SU-DHL-6 (cell line): ENCODE measurements around the gene PHGDH.

ENCODE experiments used
- H2AFZ ChIP-seq: fragments of 200-600 bp; sonication (generic); 2 replicates; pipeline ENCODE4 v1.6.1; 2014; ENCODE audit warnings: low read depth, mild to moderate bottlenecking, moderate library complexity, mixed read lengths, antibody characterized with exemption, low read length; ENCODE audit not compliant: severe bottlenecking
- H3F3A ChIP-seq: fragments of 200-600 bp; shearing (Covaris generic); 2 replicates; pipeline ENCODE4 v1.6.0; 2016; ENCODE audit warnings: antibody characterized with exemption, mild to moderate bottlenecking; ENCODE audit not compliant: insufficient read depth
- H3K27ac ChIP-seq: fragments of 200-600 bp; sonication (generic); 2 replicates; pipeline ENCODE4 v1.5.1; 2016; ENCODE audit warnings: low read depth, mild to moderate bottlenecking, low read length, moderate library complexity, mixed read lengths
- H3K27me3 ChIP-seq: fragments of 200-600 bp; sonication (generic), shearing (Covaris generic); 2 replicates; pipeline ENCODE4 v1.6.0; 2014; ENCODE audit warnings: mild to moderate bottlenecking, low read length
- H3K36me3 ChIP-seq: fragments of 200-600 bp; sonication (generic); 2 replicates; pipeline ENCODE4 v1.6.1; 2014; ENCODE audit warnings: mild to moderate bottlenecking, low read length, mixed read lengths
- H3K4me2 ChIP-seq: fragments of 300-600, 200-600 bp; shearing (Covaris generic), sonication (generic); 2 replicates; pipeline ENCODE4 v1.6.0; 2014; ENCODE audit warnings: low read length, low read depth, mild to moderate bottlenecking; ENCODE audit not compliant: poor library complexity, severe bottlenecking
- H3K4me3 ChIP-seq: fragments of 200-600 bp; sonication (generic); 2 replicates; pipeline ENCODE4 v1.5.1; 2014; ENCODE audit warnings: antibody characterized with exemption, low read length, mild to moderate bottlenecking, mixed read lengths; ENCODE audit not compliant: insufficient read depth, poor library complexity, severe bottlenecking
- H3K79me2 ChIP-seq: fragments of 200-600 bp; sonication (generic); 2 replicates; pipeline ENCODE4 v1.6.1; 2014; ENCODE audit warnings: mild to moderate bottlenecking, low read length, moderate library complexity; ENCODE audit not compliant: insufficient read depth
- H3K9ac ChIP-seq: fragments of 200-600 bp; sonication (generic); 2 replicates; pipeline ENCODE4 v1.7.0; 2014; ENCODE audit warnings: mild to moderate bottlenecking, low read length
- H3K9me2 ChIP-seq: fragments of 200-600 bp; sonication (generic); replicated peaks from 2 replicates; pipeline ENCODE4 v1.6.1; 2014; ENCODE audit warnings: low read length; ENCODE audit not compliant: insufficient read depth
- H3K9me3 ChIP-seq: fragments of 200-600 bp; sonication (generic); 2 replicates; pipeline ENCODE4 v1.6.1; 2014; ENCODE audit warnings: low read length, mixed read lengths; ENCODE audit not compliant: insufficient read depth
- H4K20me1 ChIP-seq: fragments of 200-600 bp; sonication (generic); 2 replicates; pipeline ENCODE4 v1.6.1; 2014; ENCODE audit warnings: low read depth, mild to moderate bottlenecking, antibody characterized with exemption, low read length, moderate library complexity, mixed read lengths
- CTCF ChIP-seq: fragments of 200-600 bp; sonication (generic); IDR thresholded peaks from one replicate; pipeline ENCODE4 v1.5.1; 2017; ENCODE audit warnings: antibody characterized with exemption, mild to moderate bottlenecking, low read length, moderate library complexity; ENCODE audit not compliant: insufficient read depth, poor library complexity, severe bottlenecking
- EZH2phosphoT487 ChIP-seq: fragments of 200-600 bp; sonication (generic), shearing (Covaris generic); conservative IDR thresholded peaks from 2 replicates; pipeline ENCODE4 v1.6.1; 2018; ENCODE audit warnings: mild to moderate bottlenecking, antibody characterized with exemption, low read length, moderate library complexity, mixed read lengths

Gene PHGDH

DNA sequence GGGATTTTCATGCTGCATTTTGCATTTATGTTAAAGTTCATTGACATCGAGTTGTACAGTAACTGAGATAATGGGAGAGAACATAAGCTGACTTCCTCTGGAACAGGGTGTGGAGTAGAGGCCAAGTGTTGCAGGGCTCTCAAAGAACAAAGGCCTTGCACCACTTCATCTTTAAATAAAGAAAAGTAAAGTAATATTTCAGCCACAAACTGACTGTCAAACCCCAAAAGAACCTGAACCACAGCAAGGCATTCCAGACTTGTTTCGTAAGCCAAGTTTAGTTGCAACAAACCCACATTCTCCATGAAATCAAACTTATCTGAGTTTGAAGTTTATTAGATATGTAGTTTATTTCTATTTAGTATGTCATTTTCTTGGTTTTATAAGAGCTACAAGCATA lies 76.0 kb downstream of the PHGDH start:
- no peaks in the 10 kb centered on the region for H3F3A ChIP-seq
- no peak overlapping the region for H3K9ac ChIP-seq
- H4K20me1 ChIP-seq, result no peaks in the 10 kb centered on the region
- H3K79me2 ChIP-seq, result no peaks in the 10 kb centered on the region
- TF ChIP-seq CTCF (no peak), EZH2phosphoT487 (no peak)
- no peaks in the 10 kb centered on the region for H3K9me2 ChIP-seq
- H3K27me3 ChIP-seq, result 0 out of 2 replicates have a peak, but pooled peaks cover 3% of the 10 kb centered on the region
- no peak overlapping the region for H2AFZ ChIP-seq
- H3K4me3 ChIP-seq, result no peak overlapping the region
- H3K36me3 ChIP-seq, result no peaks in the 10 kb centered on the region
- no peaks in the 10 kb centered on the region for H3K9me3 ChIP-seq
- no peak overlapping the region for H3K4me2 ChIP-seq
- H3K27ac ChIP-seq, result no peak overlapping the region

GRCh38 chr1:119790451-119791198 lies 78.9 kb downstream of the PHGDH start:
- H3K79me2 ChIP-seq, result no peaks in the 10 kb centered on the region
- H3K36me3 ChIP-seq, result no peaks in the 10 kb centered on the region
- no peaks in the 10 kb centered on the region for H3K9me3 ChIP-seq
- TF ChIP-seq CTCF (no peak), EZH2phosphoT487 (no peak)
- H3K9me2 ChIP-seq, result no peaks in the 10 kb centered on the region
- H3K27ac ChIP-seq, result no peak overlapping the region
- H3K4me3 ChIP-seq, result no peak overlapping the region
- H3F3A ChIP-seq, result no peaks in the 10 kb centered on the region
- H3K4me2 ChIP-seq, result no peak overlapping the region
- 0 out of 2 replicates have a peak, but pooled peaks cover 3% of the 10 kb centered on the region for H3K27me3 ChIP-seq
- no peak overlapping the region for H3K9ac ChIP-seq
- H4K20me1 ChIP-seq, result no peaks in the 10 kb centered on the region
- H2AFZ ChIP-seq, result no peak overlapping the region

DNA sequence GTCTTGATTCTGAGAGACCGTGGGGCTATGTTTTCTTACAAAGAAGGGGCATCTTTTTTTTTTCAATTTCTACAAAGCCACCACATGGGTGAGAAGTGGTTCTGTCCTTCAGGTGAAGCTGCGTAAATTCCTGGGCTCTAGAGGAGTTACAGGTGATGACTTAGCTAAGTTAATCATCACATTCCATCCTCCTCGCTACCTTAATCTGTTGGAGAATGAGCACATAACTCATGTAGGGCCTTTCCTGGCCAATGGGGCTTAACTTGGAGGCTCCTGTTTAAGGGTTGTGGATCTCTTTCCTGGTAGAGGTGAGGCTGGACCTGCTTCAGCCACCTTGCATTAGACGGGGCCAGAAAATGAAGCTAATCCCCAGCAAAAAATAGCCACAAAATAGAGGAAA lies 79.6 kb downstream of the PHGDH start:
- no peaks in the 10 kb centered on the region for H3K9me3 ChIP-seq
- H3K4me2 ChIP-seq, result no peak overlapping the region
- H3F3A ChIP-seq, result no peaks in the 10 kb centered on the region
- TF ChIP-seq EZH2phosphoT487, result no peak
- TF ChIP-seq CTCF, result no peak
- 0 out of 2 replicates have a peak, but pooled peaks cover 3% of the 10 kb centered on the region for H3K27me3 ChIP-seq
- H2AFZ ChIP-seq, result no peak overlapping the region
- H3K9me2 ChIP-seq, result no peaks in the 10 kb centered on the region
- H3K9ac ChIP-seq, result no peak overlapping the region
- H3K79me2 ChIP-seq, result no peaks in the 10 kb centered on the region
- H3K4me3 ChIP-seq, result no peak overlapping the region
- H4K20me1 ChIP-seq, result no peaks in the 10 kb centered on the region
- H3K36me3 ChIP-seq, result no peaks in the 10 kb centered on the region
- no peak overlapping the region for H3K27ac ChIP-seq
